Epithelial cell of prostate (primary cell): ENCODE results near the gene TSTD2.
"Not testable (repeated sequence)": the region's sequence is repeated elsewhere in the genome, so short reads cannot be mapped to it uniquely, and the experiment has no call there.

Source experiments
- DNase-seq: peaks from one replicate; pipeline ENCODE4 v3.0.0-alpha.2; 2011; ENCODE audit warnings: low read depth, low spot score
- H3K27ac ChIP-seq: fragments of 450-650 bp; 2 replicates; pipeline ENCODE4 v1.5.1; 2017; ENCODE audit warnings: mild to moderate bottlenecking

The TSTD2 gene

DNA sequence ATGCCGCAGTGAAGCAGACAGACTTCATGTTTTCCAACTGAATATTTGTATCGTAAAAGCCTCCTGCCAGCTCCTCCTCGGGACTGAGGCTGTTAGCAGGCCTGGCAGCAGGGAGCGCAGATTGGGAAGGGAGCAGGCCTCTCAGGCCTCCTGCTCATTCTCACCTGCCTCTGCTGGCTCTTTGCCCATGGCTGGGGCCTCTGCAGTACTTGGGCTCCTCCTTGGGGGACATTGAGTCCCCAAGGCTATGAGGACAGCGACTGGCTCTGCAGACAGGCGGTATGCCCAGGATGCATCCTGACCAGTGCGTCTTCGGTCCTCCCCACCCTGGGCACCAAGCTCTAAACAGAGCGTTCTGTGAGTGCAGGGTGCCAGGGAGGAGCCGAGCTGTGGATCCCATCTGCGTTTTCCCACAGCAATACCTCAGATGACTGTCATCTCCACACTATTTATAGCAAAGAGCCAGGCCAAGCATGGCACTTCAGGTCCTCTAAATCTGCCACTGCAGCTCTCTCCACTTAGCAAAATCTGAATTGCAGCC is 38.7 kb downstream of the TSTD2 start:
- DNase-seq, result no peak
- H3K27ac ChIP-seq, result no peak overlapping the region

DNA sequence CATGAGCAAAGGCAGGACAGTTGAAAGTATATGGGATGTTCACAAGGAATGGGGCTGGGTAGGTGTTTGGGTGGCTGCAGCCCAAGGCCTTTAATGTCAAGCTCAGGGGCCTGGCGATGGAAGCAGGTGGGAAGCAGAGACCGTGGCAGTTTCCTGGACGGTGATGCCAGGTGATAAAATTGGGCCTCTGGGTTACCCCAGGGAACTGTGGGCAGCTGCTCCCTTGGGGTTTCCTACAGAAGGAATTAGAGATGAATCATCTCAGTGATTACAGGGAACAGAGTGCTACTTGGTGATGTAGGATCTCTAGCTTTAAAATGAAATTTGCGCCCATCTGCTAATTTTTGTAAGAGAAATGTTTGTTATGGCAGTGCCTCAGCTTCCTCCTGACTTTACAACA is 39.2 kb downstream of the TSTD2 start:
- H3K27ac ChIP-seq, result no peak overlapping the region
- no peak for DNase-seq

DNA sequence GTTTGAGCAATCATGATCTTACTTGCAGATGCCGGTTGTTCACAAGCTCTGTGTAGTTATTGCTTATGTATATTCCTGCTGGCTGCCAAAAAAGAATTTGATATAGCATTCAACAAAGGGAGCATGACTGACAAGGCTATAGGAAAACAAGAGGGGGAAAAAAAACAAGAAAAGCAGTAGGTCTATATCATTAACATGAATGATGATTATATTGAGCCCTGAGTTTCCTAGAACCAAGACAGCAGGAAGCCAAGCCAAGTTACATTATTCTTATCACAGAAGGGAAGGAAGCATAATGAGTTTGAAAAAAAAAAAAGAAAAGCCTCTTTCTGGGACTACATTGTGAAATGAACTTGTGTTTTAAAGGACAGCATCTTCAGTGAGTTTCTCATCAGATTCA is 41.0 kb downstream of the TSTD2 start:
- no peak overlapping the region for H3K27ac ChIP-seq
- DNase-seq, result no peak

DNA sequence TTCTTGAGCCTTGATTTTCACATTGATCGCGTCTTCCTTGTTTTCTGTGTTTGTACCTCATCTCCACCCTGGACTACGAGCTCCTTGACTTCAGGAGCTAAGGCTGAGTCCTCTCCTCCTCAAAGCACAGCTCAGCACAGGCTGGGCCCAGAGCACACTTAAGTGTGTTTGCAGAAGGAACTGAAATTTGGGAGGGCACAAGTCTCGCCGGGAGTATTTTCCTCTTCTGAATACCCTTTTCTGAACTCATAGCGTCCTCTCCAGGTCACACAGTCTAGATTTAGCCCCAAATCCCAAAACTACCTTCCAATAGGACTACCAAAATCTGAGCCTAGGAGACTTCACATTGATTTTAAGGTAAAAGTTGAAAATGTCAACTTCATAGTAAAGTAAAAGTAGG is 41.6 kb downstream of the TSTD2 start:
- no peak overlapping the region for H3K27ac ChIP-seq
- no peak for DNase-seq

DNA sequence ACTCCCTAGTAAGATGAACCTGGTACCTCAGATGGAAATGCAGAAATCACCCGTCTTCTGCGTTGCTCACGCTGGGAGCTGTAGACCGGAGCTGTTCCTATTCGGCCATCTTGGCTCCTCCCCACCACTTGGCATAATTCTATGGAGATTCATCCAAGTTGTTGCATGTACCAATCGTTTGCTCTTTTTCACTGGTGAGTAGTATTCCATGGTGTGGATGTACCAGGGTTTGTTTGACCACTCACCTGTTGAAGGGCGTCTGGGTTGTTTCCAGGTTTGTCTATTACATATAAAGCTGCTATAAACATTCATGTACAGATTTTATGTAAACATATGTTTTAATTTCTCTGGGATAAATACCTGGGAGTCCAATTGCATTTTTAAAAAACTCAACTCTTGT is 46.3 kb downstream of the TSTD2 start:
- H3K27ac ChIP-seq, DNase-seq: not testable (repeated sequence)

DNA sequence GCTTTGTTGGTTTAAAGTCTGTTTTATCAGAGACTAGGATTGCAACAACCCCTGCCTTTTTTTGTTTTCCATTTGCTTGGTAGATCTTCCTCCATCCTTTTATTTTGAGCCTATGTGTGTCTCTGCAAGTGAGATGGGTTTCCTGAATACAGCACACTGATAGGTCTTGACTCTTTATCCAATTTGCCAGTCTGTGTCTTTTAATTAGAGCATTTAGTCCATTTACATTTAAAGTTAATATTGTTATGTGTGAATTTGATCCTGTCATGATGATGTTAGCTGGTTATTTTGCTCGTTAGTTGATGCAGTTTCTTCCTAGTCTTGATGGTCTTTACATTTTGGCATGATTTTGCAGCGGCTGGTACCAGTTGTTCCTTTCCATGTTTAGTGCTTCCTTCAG is 48.4 kb downstream of the TSTD2 start:
- not testable (repeated sequence) for H3K27ac ChIP-seq, DNase-seq

DNA sequence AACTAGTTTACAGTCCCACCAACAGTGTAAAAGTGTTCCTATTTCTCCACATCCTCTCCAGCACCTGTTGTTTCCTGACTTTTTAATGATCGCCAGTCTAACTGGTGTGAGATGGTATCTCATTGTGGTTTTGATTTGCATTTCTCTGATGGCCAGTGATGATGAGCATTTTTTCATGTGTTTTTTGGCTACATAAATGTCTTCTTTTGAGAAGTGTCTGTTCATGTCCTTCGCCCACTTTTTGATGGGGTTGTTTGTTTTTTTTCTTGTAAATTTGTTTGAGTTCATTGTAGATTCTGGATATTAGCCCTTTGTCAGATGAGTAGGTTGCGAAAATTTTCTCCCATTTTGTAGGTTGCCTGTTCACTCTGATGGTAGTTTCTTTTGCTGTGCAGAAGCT is 51.6 kb downstream of the TSTD2 start:
- not testable (repeated sequence) for DNase-seq, H3K27ac ChIP-seq

DNA sequence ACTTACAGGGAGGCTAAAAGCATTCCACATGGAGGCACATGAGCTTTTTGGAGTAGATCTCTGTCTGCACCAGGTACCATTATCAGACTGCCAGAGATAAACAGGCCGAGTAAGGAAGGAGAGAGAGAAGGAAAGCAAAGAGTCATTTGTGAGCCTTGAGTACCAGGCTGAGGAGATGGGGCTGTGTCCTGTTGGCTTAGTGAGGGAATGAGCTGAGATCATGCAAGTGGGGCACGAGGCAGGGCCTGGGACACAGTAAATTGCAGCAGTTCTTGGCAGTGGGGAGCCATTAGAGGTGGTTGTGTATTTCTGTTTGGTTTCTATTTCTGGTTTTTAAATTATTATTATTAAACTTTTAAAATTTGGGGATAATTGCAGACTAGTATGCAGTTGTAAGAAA is 53.3 kb downstream of the TSTD2 start:
- DNase-seq, result no peak
- no peak overlapping the region for H3K27ac ChIP-seq

DNA sequence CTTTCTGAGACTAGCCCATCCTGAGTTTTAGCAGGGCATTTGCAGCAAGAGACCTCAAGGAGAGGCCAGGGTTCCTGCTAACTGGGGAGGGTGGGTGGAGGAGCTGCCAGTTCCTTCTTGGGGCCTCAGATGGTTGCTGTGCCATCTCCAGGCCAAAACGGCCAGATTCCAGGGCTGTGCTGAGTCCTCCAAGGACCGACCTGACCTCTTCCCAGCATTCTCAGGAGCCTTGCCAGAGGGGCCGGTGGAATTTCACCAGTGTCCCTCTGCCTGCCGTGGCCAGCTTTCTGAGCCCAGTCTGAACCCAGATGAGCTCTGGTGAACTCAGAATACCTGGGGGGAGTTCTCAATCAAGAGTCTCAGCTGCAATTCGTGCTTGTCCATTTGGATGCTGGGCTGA is 54.3 kb downstream of the TSTD2 start:
- no peak overlapping the region for H3K27ac ChIP-seq
- no peak for DNase-seq

DNA sequence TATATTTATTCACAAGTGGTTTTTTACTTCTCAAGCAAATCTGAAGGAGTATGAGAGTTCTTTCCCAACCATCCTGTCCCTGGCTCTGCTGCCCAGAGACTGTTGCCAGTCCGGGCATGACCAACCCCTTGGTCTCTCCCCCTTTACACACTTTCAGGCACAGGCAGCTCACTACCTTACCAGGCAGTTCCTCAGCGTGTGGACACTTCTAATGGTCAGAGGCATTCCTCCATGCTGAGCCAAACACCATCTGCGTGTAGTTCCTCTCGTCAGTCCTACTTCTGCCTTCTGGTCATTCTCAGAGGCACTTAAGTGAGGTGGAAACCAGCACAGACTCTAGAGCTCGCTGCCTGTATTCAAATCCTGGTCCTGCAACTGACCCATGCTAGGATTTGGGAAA is 56.1 kb downstream of the TSTD2 start:
- no peak for DNase-seq
- no peak overlapping the region for H3K27ac ChIP-seq

DNA sequence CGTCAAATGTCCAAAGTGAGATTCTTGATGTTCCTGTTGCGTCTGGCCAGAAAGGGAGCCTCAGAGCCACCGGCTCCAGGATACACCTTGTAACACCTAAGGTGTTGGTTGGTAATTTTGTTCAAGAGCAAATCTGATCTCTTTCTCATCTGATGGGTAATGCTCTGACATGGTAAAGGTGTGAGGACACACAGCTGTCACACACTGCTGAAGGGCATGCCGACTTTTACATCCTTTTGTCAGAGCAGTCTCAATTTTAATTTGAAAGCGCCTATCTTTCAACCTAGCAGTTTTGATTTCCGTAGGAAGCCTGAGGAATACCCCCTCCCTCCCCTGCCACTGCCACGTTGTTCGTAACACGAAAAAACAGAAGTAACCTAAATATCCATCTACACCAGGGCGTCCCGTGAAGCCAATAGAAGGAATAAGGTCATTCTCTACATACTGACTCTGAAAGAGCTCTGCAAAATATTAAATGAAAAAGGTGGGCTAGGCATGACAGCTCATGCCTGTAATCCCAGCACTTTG is 57.4 kb downstream of the TSTD2 start:
- DNase-seq, result no peak

DNA sequence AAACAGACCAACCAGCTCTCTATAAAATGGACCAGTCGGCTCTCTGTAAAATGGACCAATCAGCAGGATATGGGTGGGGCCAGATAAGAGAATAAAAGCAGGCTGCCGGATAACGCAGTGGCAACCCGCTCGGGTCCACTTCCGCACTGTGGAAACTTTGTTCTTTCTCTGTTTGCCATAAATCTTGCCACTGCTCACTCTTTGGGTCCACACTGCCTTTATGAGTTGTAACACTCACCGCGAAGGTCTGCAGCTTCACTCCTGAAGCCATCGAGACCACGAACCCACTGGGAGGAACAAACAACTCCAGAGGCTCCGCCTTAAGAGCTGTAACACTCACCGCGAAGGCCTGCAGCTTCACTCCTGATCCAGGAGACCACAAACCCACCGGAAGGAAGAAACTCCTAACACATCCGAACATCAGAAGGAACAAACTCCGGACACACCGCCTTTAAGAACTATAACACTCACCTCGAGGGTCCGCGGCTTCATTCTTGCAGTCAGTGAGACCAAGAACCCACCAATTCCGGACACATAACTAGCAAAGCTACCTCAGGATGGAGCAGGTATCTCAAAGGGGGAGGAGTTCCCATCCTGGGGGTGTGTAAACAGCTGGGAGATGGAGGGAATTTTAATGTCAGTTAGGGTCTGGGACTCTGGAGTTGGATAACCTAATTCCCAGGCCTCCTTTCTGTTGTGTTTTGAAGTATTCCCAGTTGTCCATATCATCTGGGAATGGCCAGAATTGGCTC is 58.1 kb downstream of the TSTD2 start:
- not testable (repeated sequence) for H3K27ac ChIP-seq, DNase-seq

More for the DNA sequence above, 57.4 kb downstream of the TSTD2 start:
- H3K27ac ChIP-seq, result no peak overlapping the region

DNA sequence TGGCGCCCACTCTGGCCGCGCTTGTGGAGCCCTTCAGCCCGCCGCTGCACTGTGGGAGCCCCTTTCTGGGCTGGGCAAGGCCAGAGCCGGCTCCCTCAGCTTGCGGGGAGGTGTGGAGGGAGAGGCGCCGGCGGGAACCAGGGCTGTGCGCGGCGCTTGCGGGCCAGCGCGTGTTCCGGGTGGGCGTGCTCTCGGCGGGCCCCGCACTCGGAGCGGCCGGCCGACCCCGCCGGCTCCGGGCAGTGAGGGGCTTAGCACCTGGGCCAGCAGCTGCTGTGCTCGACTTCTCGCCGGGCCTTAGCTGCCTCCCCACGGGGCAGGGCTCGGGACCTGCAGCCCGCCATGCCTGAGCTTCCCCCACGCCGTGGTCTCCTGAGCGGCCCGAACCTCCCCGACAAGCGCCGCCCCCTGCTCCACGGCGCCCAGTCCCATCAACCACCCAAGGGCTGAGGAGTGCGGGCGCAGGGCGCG is 59.0 kb downstream of the TSTD2 start:
- not testable (repeated sequence) for DNase-seq

DNA sequence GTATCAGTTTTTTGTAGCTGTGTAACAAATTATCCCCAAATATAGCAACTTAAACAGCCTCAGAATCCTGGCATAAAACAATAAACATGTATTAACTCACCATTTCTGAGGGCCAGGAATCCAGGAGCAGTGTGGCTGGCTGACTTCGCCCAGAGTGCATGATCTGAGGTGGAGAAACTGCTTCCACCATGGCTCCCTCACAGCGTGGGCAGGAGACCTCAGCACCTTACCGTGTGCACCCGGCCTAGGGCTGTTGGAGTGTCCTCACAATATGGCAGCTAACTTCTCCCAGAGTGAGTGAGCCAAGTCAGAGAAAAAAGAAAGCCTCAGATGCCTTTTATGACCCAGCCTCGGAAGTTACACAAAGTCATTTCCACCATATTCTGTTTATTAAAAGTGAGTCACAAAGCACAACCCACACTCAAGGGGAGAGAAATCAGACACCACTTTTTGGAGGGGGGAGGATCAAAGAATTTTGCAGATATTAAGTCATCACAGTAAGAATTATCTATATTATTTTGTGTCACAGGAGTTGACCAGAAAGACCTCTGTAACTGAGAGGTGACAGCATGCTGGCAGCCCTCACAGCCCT is 59.6 kb downstream of the TSTD2 start:
- no peak overlapping the region for H3K27ac ChIP-seq
- no peak for DNase-seq

More for the DNA sequence above, 59.0 kb downstream of the TSTD2 start:
- H3K27ac ChIP-seq, result not testable (repeated sequence)

DNA sequence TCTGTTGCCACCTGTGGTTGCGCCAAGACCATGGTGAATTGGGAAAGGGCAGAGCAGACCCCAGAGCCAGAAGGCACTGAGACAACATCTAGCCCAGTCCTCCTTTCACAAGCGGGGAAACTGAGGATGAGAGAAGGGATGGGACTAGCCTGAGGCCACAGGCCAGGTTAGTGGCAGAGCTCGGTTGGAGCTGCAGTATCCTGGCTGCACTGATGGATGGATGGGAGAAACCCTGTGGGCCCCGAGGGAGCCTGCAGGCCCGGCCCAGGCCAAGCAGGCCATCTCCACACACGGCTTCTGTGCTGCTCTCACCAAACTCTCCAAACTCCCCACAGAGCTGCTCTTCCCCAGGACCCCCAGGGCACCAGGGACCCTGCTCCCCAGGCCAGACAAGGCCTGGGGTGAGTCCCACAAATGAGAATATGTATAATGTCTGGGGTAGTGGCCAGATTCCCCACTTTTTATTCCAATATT is 60.2 kb downstream of the TSTD2 start:
- DNase-seq, result no peak
- no peak overlapping the region for H3K27ac ChIP-seq

DNA sequence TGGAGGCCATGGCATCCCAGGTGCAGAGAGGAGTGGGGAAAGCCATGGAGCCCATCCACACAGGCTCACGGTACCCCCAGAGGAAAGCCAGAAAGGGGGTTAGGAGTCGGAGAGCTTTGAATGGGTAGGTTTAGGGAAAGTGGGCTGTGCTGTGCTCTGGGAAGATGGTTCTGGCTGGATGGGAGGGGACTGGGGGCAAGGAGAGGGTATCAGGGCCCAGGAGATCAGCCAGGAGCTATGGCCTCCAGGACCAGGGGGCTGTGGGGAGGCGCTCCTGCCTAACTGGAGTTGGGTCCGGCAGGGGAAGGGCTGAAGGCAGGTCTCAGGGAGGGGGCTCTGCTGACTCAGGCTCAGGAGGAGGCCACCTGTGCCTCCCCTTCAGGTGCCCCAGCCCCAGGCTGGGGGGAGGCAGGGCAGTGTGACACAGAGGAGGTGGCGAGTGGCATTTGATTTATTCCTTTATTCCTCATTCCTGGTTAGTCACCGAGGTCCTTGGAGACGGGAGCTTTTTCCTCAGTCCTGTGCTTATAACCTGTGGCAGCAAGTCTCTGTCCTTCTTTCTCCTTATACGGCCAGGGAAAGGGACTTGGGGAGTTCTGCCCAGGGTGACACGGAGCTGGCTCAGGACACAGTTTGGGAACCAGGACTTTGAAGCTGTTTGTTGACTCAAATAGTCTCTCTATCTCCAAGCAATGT is 60.8 kb downstream of the TSTD2 start:
- DNase-seq, result no peak
- H3K27ac ChIP-seq, result no peak overlapping the region

DNA sequence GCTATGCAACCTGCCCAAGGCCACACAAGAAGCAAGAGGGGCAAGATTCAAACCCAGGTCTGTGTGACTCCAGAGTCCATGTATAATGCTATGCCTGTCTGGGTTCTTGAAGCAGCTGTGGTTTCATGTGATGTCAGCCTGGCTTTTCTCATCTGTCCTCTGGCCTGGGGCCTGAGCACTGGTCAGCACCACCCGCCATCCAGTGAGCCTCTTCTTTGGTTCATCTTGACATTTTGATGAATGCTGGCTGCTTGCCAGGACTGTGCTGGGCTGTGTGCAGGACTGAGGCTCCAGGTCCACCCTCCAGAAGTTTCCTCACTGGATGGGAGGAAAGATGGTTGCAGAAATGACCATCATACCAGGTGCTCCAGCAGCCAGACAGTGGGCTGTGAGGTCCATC is 61.5 kb downstream of the TSTD2 start:
- H3K27ac ChIP-seq, result no peak overlapping the region
- DNase-seq, result no peak

DNA sequence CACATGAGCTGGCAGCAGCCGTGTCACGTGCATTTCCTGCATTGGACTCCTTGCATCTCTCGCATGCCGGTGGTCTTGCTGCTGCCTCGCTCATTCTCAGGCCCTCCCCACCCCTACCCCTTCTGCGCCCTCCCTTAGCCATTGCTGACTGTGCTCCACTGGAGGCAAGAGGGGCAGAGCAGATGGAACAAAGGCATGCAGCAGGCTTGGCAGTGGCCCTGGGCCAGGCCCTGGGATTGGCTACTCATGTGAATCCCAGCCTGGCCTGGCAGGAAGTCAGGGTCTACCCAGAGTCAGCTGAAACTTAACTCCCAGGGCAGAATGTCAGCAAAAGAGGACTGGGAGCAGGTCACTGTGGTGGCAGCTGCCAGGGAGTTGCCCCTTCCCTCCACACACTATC is 62.3 kb downstream of the TSTD2 start:
- no peak for DNase-seq

DNA sequence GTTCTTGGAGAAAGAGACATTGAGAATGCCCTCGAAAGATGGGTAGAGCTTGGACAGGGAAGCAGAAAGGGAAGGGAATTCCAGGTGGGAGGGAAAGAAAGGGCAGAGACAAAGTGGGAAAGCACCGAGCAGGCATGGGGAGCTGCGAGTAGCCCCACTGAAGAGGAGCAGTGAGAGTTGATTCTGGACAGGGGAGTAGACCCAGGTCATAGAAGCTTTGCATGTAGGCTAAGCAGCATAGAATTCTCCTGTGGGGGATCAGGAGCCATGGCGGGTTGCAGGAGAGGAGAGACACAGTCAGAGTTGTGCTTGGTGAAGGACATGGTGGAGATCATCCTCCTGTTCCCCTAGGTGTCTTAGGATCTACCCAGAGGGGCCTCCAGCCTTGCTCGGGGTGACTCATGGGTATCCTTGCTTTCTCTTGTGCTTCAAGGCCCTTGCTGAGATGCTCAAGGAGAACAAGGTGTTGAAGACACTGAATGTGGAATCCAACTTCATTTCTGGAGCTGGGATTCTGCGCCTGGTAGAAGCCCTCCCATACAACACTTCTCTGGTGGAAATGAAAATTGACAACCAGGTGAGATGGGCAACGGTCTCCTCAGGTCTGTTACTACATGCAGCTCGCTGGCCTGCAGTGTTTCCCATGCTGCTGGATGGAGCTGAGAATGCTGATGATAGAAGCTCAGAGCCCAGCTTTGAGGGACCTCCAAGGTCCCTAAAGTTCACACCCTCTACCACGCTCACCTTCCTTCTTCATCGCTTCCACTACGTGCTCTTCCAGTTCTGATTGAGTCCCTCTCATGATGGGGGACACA is 64.5 kb downstream of the TSTD2 start:
- no peak for DNase-seq
- no peak overlapping the region for H3K27ac ChIP-seq

More for the DNA sequence above, 62.3 kb downstream of the TSTD2 start:
- no peak overlapping the region for H3K27ac ChIP-seq

DNA sequence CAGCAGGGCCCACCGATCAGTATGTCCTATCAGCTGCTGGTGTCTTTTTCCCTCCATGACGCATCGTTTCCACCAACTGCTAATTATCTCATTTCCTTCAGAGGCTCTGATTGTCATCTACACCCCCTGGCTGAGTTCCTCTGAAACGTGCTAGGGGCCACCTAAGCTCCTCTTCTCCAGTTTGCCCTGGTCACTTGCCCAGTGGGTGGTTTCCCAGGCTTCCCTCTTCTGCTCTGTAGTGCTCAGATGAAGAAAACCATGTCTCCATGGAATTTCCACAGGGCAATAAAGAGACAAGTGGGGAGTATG is 65.3 kb downstream of the TSTD2 start:
- no peak overlapping the region for H3K27ac ChIP-seq
- DNase-seq, result no peak
